Activated CD4-positive, alpha-beta T cell treated with anti-CD3 and anti-CD28 coated beads for 1 hour (primary cell): ENCODE data around the gene RPL11.
"Not testable (repeated sequence)": the region's sequence is repeated elsewhere in the genome, so short reads cannot be mapped to it uniquely, and the experiment has no call there.

Experiments
- DNase-seq: peaks from one replicate; pipeline ENCODE4 v3.0.0-alpha.2; 2020

The RPL11 gene

GRCh38 chr1:23687680-23688079, 3.9 kb upstream of the RPL11 start:
- not testable (repeated sequence) for DNase-seq

- DNase-seq: not testable (repeated sequence)
Observed at GRCh38 chr1:23688281-23688680, 3.3 kb upstream of the RPL11 start.

GRCh38 chr1:23692308-23692871, 784 bp downstream of the RPL11 start:
- no peak for DNase-seq

GRCh38 chr1:23693599-23693998, 2.0 kb downstream of the RPL11 start:
- no peak for DNase-seq

GRCh38 chr1:23694371-23694770, 2.8 kb downstream of the RPL11 start:
- DNase-seq: no peak

GRCh38 chr1:23695667-23696066, 4.1 kb downstream of the RPL11 start:
- no peak for DNase-seq

GRCh38 chr1:23696335-23696989, 4.9 kb downstream of the RPL11 start:
- DNase-seq: no peak

- no peak for DNase-seq
Observed at GRCh38 chr1:23698466-23698865, 6.9 kb downstream of the RPL11 start.

- DNase-seq: no peak
Observed at GRCh38 chr1:23699280-23700179, 7.9 kb downstream of the RPL11 start.

- DNase-seq: no peak
Observed at GRCh38 chr1:23701310-23701709, 9.7 kb downstream of the RPL11 start.

- no peak for DNase-seq
Observed at GRCh38 chr1:23701996-23702395, 10.4 kb downstream of the RPL11 start.

- DNase-seq: no peak
Observed at GRCh38 chr1:23704834-23705495, 13.4 kb downstream of the RPL11 start.

- DNase-seq: no peak
Observed at GRCh38 chr1:23709229-23709628, 17.6 kb downstream of the RPL11 start.

- no peak for DNase-seq
Observed at GRCh38 chr1:23718482-23718881, 26.9 kb downstream of the RPL11 start.

- no peak for DNase-seq
Observed at GRCh38 chr1:23719162-23719820, 27.7 kb downstream of the RPL11 start.

GRCh38 chr1:23720256-23720995, 28.8 kb downstream of the RPL11 start:
- DNase-seq: no peak

- DNase-seq: no peak
Observed at GRCh38 chr1:23722652-23723051, 31.0 kb downstream of the RPL11 start.

- no peak for DNase-seq
Observed at GRCh38 chr1:23726686-23727085, 35.1 kb downstream of the RPL11 start.

GRCh38 chr1:23727362-23727811, 35.8 kb downstream of the RPL11 start:
- DNase-seq: no peak

- DNase-seq: no peak
Observed at GRCh38 chr1:23732363-23733224, 41.0 kb downstream of the RPL11 start.

- DNase-seq: not testable (repeated sequence)
Observed at GRCh38 chr1:23733281-23733680, 41.7 kb downstream of the RPL11 start.
